NCI-H446 (cell line): ENCODE results near the gene IDE.

Source experiments
- DNase-seq, 2 experiments: peaks; one replicate each; lab custom pipeline; 2025; lab: John Stamatoyannopoulos, UW

The IDE gene

GRCh38 chr10:92567952-92568600 lies 5.8 kb downstream of the IDE start:
- no peak for DNase-seq

GRCh38 chr10:92562424-92562823 lies 11.5 kb downstream of the IDE start:
- DNase-seq = no peak

- DNase-seq = no peak
Observed at GRCh38 chr10:92559046-92559445, 14.8 kb downstream of the IDE start.

- DNase-seq = no peak
Observed at GRCh38 chr10:92553959-92554358, 19.9 kb downstream of the IDE start.

- DNase-seq = no peak
Observed at GRCh38 chr10:92552310-92552709, 21.6 kb downstream of the IDE start.

- no peak for DNase-seq
Observed at GRCh38 chr10:92550924-92551323, 23.0 kb downstream of the IDE start.

- no peak for DNase-seq
Observed at GRCh38 chr10:92547676-92548075, 26.2 kb downstream of the IDE start.

GRCh38 chr10:92545556-92545955 lies 28.3 kb downstream of the IDE start:
- DNase-seq = no peak

GRCh38 chr10:92544296-92544695 lies 29.6 kb downstream of the IDE start:
- no peak for DNase-seq

- no peak for DNase-seq
Observed at GRCh38 chr10:92542458-92542857, 31.4 kb downstream of the IDE start.

GRCh38 chr10:92541583-92541982 lies 32.3 kb downstream of the IDE start:
- DNase-seq = no peak

GRCh38 chr10:92538231-92538958 lies 35.5 kb downstream of the IDE start:
- no peak for DNase-seq

- DNase-seq = no peak
Observed at GRCh38 chr10:92530891-92531535, 42.9 kb downstream of the IDE start.

GRCh38 chr10:92530421-92530820 lies 43.5 kb downstream of the IDE start:
- no peak for DNase-seq

- no peak for DNase-seq
Observed at GRCh38 chr10:92527716-92528115, 46.2 kb downstream of the IDE start.

GRCh38 chr10:92523639-92524038 lies 50.3 kb downstream of the IDE start:
- DNase-seq = no peak

- DNase-seq = peak; percentile 30 to 55
Observed at GRCh38 chr10:92517034-92517655, 56.7 kb downstream of the IDE start.

- DNase-seq = no peak
Observed at GRCh38 chr10:92508866-92509265, 65.0 kb downstream of the IDE start.

- no peak for DNase-seq
Observed at GRCh38 chr10:92506336-92506735, 67.6 kb downstream of the IDE start.

- DNase-seq = no peak
Observed at GRCh38 chr10:92505044-92505443, 68.8 kb downstream of the IDE start.

GRCh38 chr10:92502296-92502808 lies 71.5 kb downstream of the IDE start:
- no peak for DNase-seq

- no peak for DNase-seq
Observed at GRCh38 chr10:92493362-92493761, 80.5 kb downstream of the IDE start.
